Cardiac fibroblast (primary cell): ENCODE results near the gene RNF43.
A peak's percentile ranks its signal among the peaks of the same experiment; 100 is the strongest.

Experiments
- DNase-seq, 2 donors: peaks; one replicate each; pipeline versions ENCODE4 v3.0.0 to v3.0.0-alpha.2; 2010; ENCODE audit warnings: low read depth in 2 of 2
- H3K4me3 ChIP-seq, 2 donors: replicated peaks in 1 of 2; 1 replicate in 1 of 2; 2 replicates in 1 of 2; pipeline ENCODE4 v1.5.1; 2011; ENCODE audit warnings: low read depth in 2 of 2, low read length in 2 of 2, mild to moderate bottlenecking in 2 of 2, moderate library complexity in 1 of 2
- CTCF ChIP-seq: IDR thresholded peaks from one replicate; pipeline ENCODE4 v1.5.1; 2011; ENCODE audit warnings: low read depth, mild to moderate bottlenecking, low read length, inconsistent platforms

Gene RNF43

DNA sequence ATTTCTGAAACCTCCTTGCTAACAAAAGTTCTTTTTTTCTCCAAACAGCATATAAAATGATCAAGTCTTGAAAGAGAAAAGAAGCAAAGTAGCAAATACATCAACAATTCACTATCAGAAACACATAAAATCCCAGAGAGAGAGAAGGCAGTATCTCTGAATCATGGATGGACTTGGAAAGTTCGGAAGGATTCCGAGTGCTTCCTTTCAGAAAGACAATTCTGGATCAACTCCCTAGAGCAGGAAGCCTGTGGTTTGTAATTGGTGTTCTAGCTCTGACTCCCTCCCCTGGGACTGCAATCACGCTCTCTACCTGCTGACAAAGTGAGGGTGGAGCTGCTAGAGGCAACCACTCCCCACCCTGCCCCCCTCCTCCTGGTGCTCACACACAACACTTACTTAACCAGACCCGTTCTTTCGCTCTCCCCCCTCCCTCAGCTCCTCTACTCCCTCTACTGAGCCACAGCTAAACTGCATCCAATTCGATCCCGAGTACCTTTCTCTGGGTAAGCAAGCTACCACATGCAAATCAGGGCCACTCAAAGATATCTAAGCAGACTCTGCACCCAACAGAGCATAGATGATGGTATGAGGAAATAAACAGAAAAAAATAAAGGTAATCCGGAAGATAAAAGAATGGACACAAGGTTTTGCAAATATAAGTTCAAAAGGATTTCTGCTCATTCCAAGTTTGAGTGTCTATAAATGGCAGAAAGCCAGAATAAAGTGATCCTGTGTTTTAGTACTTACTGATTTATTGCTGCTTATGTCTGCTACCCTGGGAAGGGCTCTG lies at the start of gene RNF43:
Gene RNF43, minus strand, starts transcription at position 235 of the 793 bp plus-strand sequence. CDS start 1,957 bp downstream, outside the sequence.
- peak; percentile 84 for TF ChIP-seq CTCF
- DNase-seq: peak; percentile 78 to 88
- H3K4me3 ChIP-seq: peak within 1 kb of the TSS in 1 of 2 donors; percentile 18

DNA sequence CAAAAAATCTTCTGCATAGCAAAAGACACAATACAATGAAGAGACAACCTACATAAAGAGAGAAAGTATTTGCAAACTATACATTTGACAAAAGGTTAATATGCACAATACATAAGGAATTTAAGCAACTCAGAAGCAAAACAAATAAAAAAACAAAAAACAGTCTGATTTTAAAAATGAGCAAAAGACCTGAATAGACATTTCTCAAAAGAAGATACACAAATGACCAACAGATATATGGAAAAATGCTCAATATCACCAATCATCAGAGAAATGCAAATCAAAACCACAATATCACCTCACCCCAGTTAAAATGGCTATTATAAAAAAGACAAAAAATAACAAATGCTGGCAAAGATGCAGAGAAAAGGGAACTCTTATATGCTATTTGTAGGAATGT lies 38.2 kb upstream of the RNF43 start:
- no peak for TF ChIP-seq CTCF
- H3K4me3 ChIP-seq: no peak overlapping the region
- no peak for DNase-seq

- H3K4me3 ChIP-seq: no peak overlapping the region
- DNase-seq: peak in 1 of 2 donors; percentile 4
- TF ChIP-seq CTCF: no peak
These were observed 35.4 kb upstream of the RNF43 start for GRCh38 chr17:58452738-58453137.

GRCh38 chr17:58447039-58447975 lies 30.0 kb upstream of the RNF43 start:
- TF ChIP-seq CTCF: peak; percentile 87
- H3K4me3 ChIP-seq: no peak overlapping the region
- DNase-seq: peak; percentile 89 to 91

DNA sequence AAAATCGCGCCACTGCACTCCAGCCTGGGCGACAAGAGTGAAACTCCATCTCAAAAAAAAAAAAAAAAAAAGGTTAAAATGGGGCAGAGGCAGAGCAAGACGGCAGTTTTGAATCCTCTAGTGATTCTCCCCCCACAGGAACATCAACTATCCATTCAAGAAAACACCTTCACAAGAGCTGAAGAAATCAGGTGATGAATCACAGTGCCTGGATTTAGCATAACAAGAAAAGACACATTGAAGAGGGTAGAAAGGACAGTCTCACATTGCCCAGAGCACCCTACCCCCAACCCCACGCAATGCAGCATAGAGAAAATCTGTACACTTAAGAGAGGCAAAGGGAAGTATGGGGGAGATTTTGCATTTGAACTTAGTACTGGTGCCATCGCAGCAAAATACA lies 28.8 kb upstream of the RNF43 start:
- no peak for TF ChIP-seq CTCF
- no peak for DNase-seq

GRCh38 chr17:58436805-58437239 lies 19.5 kb upstream of the RNF43 start:
- DNase-seq: no peak
- H3K4me3 ChIP-seq: no peak overlapping the region
- no peak for TF ChIP-seq CTCF

More for the DNA sequence above, 28.8 kb upstream of the RNF43 start:
- H3K4me3 ChIP-seq: no peak overlapping the region
